Naive thymus-derived CD4-positive, alpha-beta T cell (primary cell): ENCODE results near the gene MAP2K3. TPM values are rescaled to one million over a fixed set of nuclear protein-coding genes. Genes with fewer than 3 reads are reported as not detected.
A peak's percentile ranks its signal among the peaks of the same experiment; 100 is the strongest.

Experiments
- ATAC-seq: fragments of 150-1000 bp; cut with Tn5 transposase; 2 replicates; pipeline ENCODE4 v1.10.0; 2021; ENCODE audit warnings: mild to moderate bottlenecking, moderate library complexity
- CTCF ChIA-PET: fragments of 350-600 bp; sonication (Branson Sonifier 250); formaldehyde crosslinking; loops from one replicate; lab custom pipeline; 2021; ENCODE audit warnings: antibody characterized with exemption; lab: Charles Lee
- POLR2A ChIA-PET: fragments of 350-600 bp; sonication (Branson Sonifier 250); formaldehyde crosslinking; loops from one replicate; lab custom pipeline; 2021; ENCODE audit warnings: antibody characterized with exemption, inconsistent platforms; lab: Charles Lee
- DNase-seq, 9 donors: peaks; one replicate each; pipeline versions ENCODE4 v3.0.0 to v3.0.0-alpha.2; 2020 to 2022; ENCODE audit warnings: mixed read lengths in 1 of 9
- H3K27ac ChIP-seq: one replicate; pipeline ENCODE4 v1.7.0; 2013; ENCODE audit warnings: mild to moderate bottlenecking, low read depth, low read length, moderate library complexity
- H3K27me3 ChIP-seq, 2 donors: one replicate each; pipeline ENCODE4 v1.7.0; 2013; ENCODE audit warnings: low read length in 2 of 2, mild to moderate bottlenecking in 2 of 2, moderate library complexity in 2 of 2; ENCODE audit not compliant: control insufficient read depth in 2 of 2, insufficient read depth in 2 of 2
- H3K36me3 ChIP-seq, 3 experiments: 1 replicate in 2 of 3; 2 replicates in 1 of 3; pipeline ENCODE4 v1.7.0; 2013; ENCODE audit warnings: low read length in 3 of 3, mild to moderate bottlenecking in 3 of 3, moderate library complexity in 1 of 3; ENCODE audit not compliant: insufficient read depth in 3 of 3, control insufficient read depth in 2 of 3
- H3K4me1 ChIP-seq, 2 donors: one replicate each; pipeline ENCODE4 v1.7.0; 2013; ENCODE audit warnings: low read length in 2 of 2, mild to moderate bottlenecking in 2 of 2, moderate library complexity in 1 of 2; ENCODE audit not compliant: control insufficient read depth in 2 of 2, insufficient read depth in 2 of 2
- H3K4me3 ChIP-seq: 2 replicates; pipeline ENCODE4 v1.7.0; 2013; ENCODE audit warnings: mild to moderate bottlenecking, low read length
- H3K9me3 ChIP-seq, 3 experiments: 1 replicate in 2 of 3; 2 replicates in 1 of 3; pipeline ENCODE4 v1.7.0; 2013; ENCODE audit warnings: low read length in 3 of 3; ENCODE audit not compliant: control insufficient read depth in 2 of 3
- H3K27ac Mint-ChIP-seq, 9 donors: one replicate each; pipeline ENCODE4 v1.8.0; 2020 to 2022; ENCODE audit warnings: mixed read lengths in 9 of 9, mild to moderate bottlenecking in 8 of 9, moderate library complexity in 5 of 9, inconsistent platforms in 2 of 9
- H3K27me3 Mint-ChIP-seq, 5 donors: one replicate each; pipeline ENCODE4 v1.8.0; 2021 to 2022; ENCODE audit warnings: mixed read lengths in 5 of 5, mild to moderate bottlenecking in 1 of 5
- H3K36me3 Mint-ChIP-seq, 5 donors: one replicate each; pipeline ENCODE4 v1.8.0; 2020 to 2022; ENCODE audit warnings: mixed read lengths in 5 of 5, mild to moderate bottlenecking in 3 of 5, inconsistent platforms in 1 of 5
- H3K4me1 Mint-ChIP-seq, 7 donors: one replicate each; pipeline ENCODE4 v1.8.0; 2020 to 2022; ENCODE audit warnings: mixed read lengths in 7 of 7, mild to moderate bottlenecking in 3 of 7, inconsistent platforms in 1 of 7
- H3K4me3 Mint-ChIP-seq, 10 donors: one replicate each; pipeline ENCODE4 v1.8.0; 2020 to 2022; ENCODE audit warnings: mild to moderate bottlenecking in 10 of 10, mixed read lengths in 10 of 10, moderate library complexity in 6 of 10, inconsistent platforms in 2 of 10
- H3K9me3 Mint-ChIP-seq, 11 donors: one replicate each; pipeline ENCODE4 v1.8.0; 2020 to 2022; ENCODE audit warnings: mixed read lengths in 11 of 11, mild to moderate bottlenecking in 4 of 11, inconsistent platforms in 1 of 11, moderate library complexity in 1 of 11
- intact Hi-C, 2 donors: fragments of 100-400 bp; cut with micrococcal nuclease; formaldehyde crosslinking; loops; one replicate each; pipeline ENCODE4 v1.15.1; 2023
- polyA plus RNA-seq, 2 donors: library from polyadenylated mRNA; unstranded; fragments of 300-500 nt; fragmentation: Illumina TruSeq; gene quantifications; one replicate each; pipeline ENCODE4 v1.2.3, GENCODE V29; 2021
- total RNA-seq, 6 experiments: library from RNA in 5 of 6; stranded (reverse) in 5 of 6; gene quantifications; 1 replicate in 5 of 6; 2 replicates in 1 of 6; pipeline ENCODE4 v1.2.3 and lab custom pipeline; 2021 to 2026

The MAP2K3 gene
- total and polyA plus RNA-seq, 7 experiments from 2014 or later = 37.5 to 127 (median 47.7) TPM

- peaks cover 0 to 4% (median 0%) of the 10 kb centered on the region in 5 donors for H3K27me3 Mint-ChIP-seq
- Histone ChIP-seq H3K27me3 (no peaks in the 10 kb centered on the region), H3K4me3 (no peak overlapping the region), H3K4me1 (no peaks in the 10 kb centered on the region), H3K27ac (no peak overlapping the region), H3K36me3 (peaks cover 0 to 52% (median 0%) of the 10 kb centered on the region in 3 experiments), H3K9me3 (no peaks in the 10 kb centered on the region)
- DNase-seq (no peak), ATAC-seq (no peak)
- H3K4me3 Mint-ChIP-seq = no peak overlapping the region
- H3K36me3 Mint-ChIP-seq = peaks cover 0 to 13% (median 10%) of the 10 kb centered on the region in 5 donors
- intact Hi-C loops = no loop called here
- H3K27ac Mint-ChIP-seq = peak overlapping the region in 1 of 9 donors; percentile 6
- ChIA-PET POLR2A (no interaction called here), CTCF (no interaction called here)
- peaks cover 8 to 17% (median 15%) of the 10 kb centered on the region in 7 donors for H3K4me1 Mint-ChIP-seq
- H3K9me3 Mint-ChIP-seq = peaks cover 0 to 25% (median 8%) of the 10 kb centered on the region in 11 donors
Measured at GRCh38 chr17:21297026-21297520, 12.6 kb downstream of the MAP2K3 start.

- Mint-ChIP-seq H3K36me3 (peaks cover 0 to 11% (median 10%) of the 10 kb centered on the region in 5 donors), H3K4me3 (no peak overlapping the region), H3K4me1 (peaks cover 6 to 12% (median 11%) of the 10 kb centered on the region in 7 donors), H3K9me3 (peaks cover 0 to 24% (median 6%) of the 10 kb centered on the region in 11 donors), H3K27me3 (no peaks in the 10 kb centered on the region), H3K27ac (peak overlapping the region in 1 of 9 donors; percentile 6)
- no peaks in the 10 kb centered on the region for H3K27me3 ChIP-seq
- no peak for ATAC-seq
- peaks cover 0 to 57% (median 0%) of the 10 kb centered on the region in 3 experiments for H3K36me3 ChIP-seq
- H3K9me3 ChIP-seq = no peaks in the 10 kb centered on the region
- POLR2A ChIA-PET = no interaction called here
- no peak overlapping the region for H3K4me3 ChIP-seq
- no peaks in the 10 kb centered on the region for H3K4me1 ChIP-seq
- intact Hi-C loops = no loop called here
- no peak for DNase-seq
- no peak overlapping the region for H3K27ac ChIP-seq
- CTCF ChIA-PET = no interaction called here
Measured at GRCh38 chr17:21297597-21297996, 13.1 kb downstream of the MAP2K3 start.

- peaks cover 0 to 12% (median 9%) of the 10 kb centered on the region in 5 donors for H3K36me3 Mint-ChIP-seq
- intact Hi-C loops = no loop called here
- H3K36me3 ChIP-seq = peaks cover 0 to 61% (median 0%) of the 10 kb centered on the region in 3 experiments
- peaks cover 5 to 11% (median 7%) of the 10 kb centered on the region in 7 donors for H3K4me1 Mint-ChIP-seq
- no peak overlapping the region for H3K4me3 Mint-ChIP-seq
- ChIA-PET CTCF (interaction anchor here (0.7 kb wide), 1 partner anchor 19 kb away, joined by 3 read pairs; no protein-coding TSS in a partner anchor), POLR2A (no interaction called here)
- H3K27me3 Mint-ChIP-seq = no peaks in the 10 kb centered on the region
- H3K27ac ChIP-seq = no peak overlapping the region
- H3K9me3 Mint-ChIP-seq = peaks cover 0 to 24% (median 7%) of the 10 kb centered on the region in 11 donors
- no peaks in the 10 kb centered on the region for H3K27me3 ChIP-seq
- DNase-seq (no peak), ATAC-seq (no peak)
- no peak overlapping the region for H3K4me3 ChIP-seq
- no peaks in the 10 kb centered on the region for H3K4me1 ChIP-seq
- peak overlapping the region in 2 of 9 donors; percentile 21 to 51 for H3K27ac Mint-ChIP-seq
- H3K9me3 ChIP-seq = no peaks in the 10 kb centered on the region
Measured at GRCh38 chr17:21298056-21298982, 13.8 kb downstream of the MAP2K3 start.

GRCh38 chr17:21298983-21299519 is 14.5 kb downstream of the MAP2K3 start:
- no peak for ATAC-seq
- peaks cover 0 to 16% (median 9%) of the 10 kb centered on the region in 5 donors for H3K36me3 Mint-ChIP-seq

GRCh38 chr17:21299981-21300600 is 15.6 kb downstream of the MAP2K3 start:
- Histone ChIP-seq H3K4me3 (no peak overlapping the region), H3K27ac (no peak overlapping the region), H3K36me3 (peaks cover 0 to 77% (median 0%) of the 10 kb centered on the region in 3 experiments), H3K9me3 (no peaks in the 10 kb centered on the region), H3K27me3 (no peaks in the 10 kb centered on the region), H3K4me1 (no peaks in the 10 kb centered on the region)
- peaks cover 0 to 19% (median 12%) of the 10 kb centered on the region in 5 donors for H3K36me3 Mint-ChIP-seq
- ChIA-PET POLR2A (interaction anchor here (1.8 kb wide), 1 partner anchor 12 kb away, joined by 4 read pairs; no protein-coding TSS in a partner anchor), CTCF (interaction anchor here (1.1 kb wide), 1 partner anchor 181 kb away, joined by 3 read pairs; no protein-coding TSS in a partner anchor)
- no peak for ATAC-seq
- no peaks in the 10 kb centered on the region for H3K27me3 Mint-ChIP-seq
- H3K4me1 Mint-ChIP-seq = peaks cover 0 to under 1% (median 0%) of the 10 kb centered on the region in 7 donors
- intact Hi-C loops = no loop called here
- H3K9me3 Mint-ChIP-seq = peaks cover 0 to 23% (median 5%) of the 10 kb centered on the region in 11 donors
- H3K4me3 Mint-ChIP-seq = no peak overlapping the region
- H3K27ac Mint-ChIP-seq = peak overlapping the region in 1 of 9 donors; percentile 34
- DNase-seq = no peak

More at GRCh38 chr17:21298983-21299519, 14.5 kb downstream of the MAP2K3 start:
- Mint-ChIP-seq H3K27ac (no peak overlapping the region), H3K4me1 (peaks cover 5 to 10% (median 7%) of the 10 kb centered on the region in 7 donors), H3K4me3 (no peak overlapping the region), H3K27me3 (no peaks in the 10 kb centered on the region), H3K9me3 (peaks cover 0 to 25% (median 7%) of the 10 kb centered on the region in 11 donors)
- CTCF ChIA-PET = interaction anchor here (0.7 kb wide), 1 partner anchor 20 kb away, joined by 3 read pairs; no protein-coding TSS in a partner anchor
- Histone ChIP-seq H3K4me1 (no peaks in the 10 kb centered on the region), H3K4me3 (no peak overlapping the region), H3K27me3 (no peaks in the 10 kb centered on the region), H3K9me3 (no peaks in the 10 kb centered on the region), H3K27ac (no peak overlapping the region), H3K36me3 (peaks cover 0 to 67% (median 0%) of the 10 kb centered on the region in 3 experiments)
- POLR2A ChIA-PET = interaction anchor here (1.8 kb wide), 1 partner anchor 11 kb away, joined by 4 read pairs; no protein-coding TSS in a partner anchor
- DNase-seq = no peak
- intact Hi-C loops = no loop called here
